ENCODE data around the gene PPM1J. TPM values are rescaled to one million over a fixed set of nuclear protein-coding genes. Genes with fewer than 3 reads are reported as not detected.

Gene PPM1J
- total RNA-seq, 4 donors from 2014 or later: 2.2 to 4.8 (median 2.9) TPM

DNA sequence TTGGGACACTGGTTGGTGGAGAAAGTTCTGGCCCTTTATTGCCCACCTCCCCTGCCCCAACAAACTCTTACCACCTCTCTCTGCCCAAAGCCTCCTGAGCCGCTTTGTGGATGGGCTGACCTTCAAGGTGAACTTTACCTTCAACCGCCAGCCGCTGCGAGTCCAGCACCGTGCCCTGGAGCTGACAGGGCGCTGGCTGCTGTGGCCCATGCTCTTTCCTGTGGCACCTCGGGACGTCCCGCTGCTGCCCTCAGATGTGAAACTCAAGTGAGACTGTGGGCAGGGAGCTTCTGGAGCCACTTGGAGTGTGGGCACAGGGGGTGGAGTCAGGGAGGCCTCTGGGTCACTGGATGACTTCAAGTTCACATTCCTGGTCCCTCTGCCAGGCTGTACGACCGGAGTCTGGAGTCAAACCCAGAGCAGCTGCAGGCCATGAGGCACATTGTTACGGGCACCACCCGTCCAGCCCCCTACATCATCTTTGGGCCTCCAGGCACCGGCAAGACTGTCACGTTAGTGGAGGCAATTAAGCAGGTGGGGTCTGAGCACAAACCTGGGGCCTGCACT lies 20.7 kb downstream of the PPM1J start:
- intact Hi-C loops (cut with DNase I): no loop called here
- WGBS, 2 donors: 94 to 100% methylated on average over 3 to 10 of the region's 15 CpGs
- H3K36me3 ChIP-seq: peaks cover 34 to 98% (median 45%) of the 10 kb centered on the region in 3 donors
- no peaks in the 10 kb centered on the region for H3K27me3 ChIP-seq
- TF ChIP-seq, protein P1, sequence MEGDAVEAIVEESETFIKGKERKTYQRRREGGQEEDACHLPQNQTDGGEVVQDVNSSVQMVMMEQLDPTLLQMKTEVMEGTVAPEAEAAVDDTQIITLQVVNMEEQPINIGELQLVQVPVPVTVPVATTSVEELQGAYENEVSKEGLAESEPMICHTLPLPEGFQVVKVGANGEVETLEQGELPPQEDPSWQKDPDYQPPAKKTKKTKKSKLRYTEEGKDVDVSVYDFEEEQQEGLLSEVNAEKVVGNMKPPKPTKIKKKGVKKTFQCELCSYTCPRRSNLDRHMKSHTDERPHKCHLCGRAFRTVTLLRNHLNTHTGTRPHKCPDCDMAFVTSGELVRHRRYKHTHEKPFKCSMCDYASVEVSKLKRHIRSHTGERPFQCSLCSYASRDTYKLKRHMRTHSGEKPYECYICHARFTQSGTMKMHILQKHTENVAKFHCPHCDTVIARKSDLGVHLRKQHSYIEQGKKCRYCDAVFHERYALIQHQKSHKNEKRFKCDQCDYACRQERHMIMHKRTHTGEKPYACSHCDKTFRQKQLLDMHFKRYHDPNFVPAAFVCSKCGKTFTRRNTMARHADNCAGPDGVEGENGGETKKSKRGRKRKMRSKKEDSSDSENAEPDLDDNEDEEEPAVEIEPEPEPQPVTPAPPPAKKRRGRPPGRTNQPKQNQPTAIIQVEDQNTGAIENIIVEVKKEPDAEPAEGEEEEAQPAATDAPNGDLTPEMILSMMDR (IDR thresholded peaks at IDR 0.05): no peak
- TF ChIP-seq POLR2A (IDR thresholded peaks at IDR 0.05): no peak
- H3K9me3 ChIP-seq: no peaks in the 10 kb centered on the region
- H3K27ac ChIP-seq: no peak overlapping the region
- no peak overlapping the region for H3K4me3 ChIP-seq
- peaks cover 0 to 14% (median 2%) of the 10 kb centered on the region in 3 donors for H3K4me1 ChIP-seq
- no peak for DNase-seq

DNA sequence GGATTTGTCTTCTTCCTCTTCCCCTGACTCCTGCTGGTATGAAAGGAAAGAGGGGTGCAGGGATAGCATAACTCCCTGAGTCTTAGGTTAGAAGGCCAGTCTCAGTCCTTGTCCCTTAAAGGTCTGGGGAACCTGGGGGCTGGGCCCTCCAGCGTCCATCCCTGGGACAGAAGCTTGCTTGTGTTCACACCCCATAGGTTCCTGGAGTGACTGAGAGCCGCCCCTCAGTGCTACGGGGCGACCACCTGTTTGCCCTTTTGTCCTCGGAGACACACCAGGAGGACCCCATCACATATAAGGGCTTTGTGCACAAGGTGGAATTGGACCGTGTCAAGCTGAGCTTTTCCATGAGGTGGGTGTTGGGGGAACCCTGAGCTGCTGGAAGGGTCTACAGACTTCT lies 21.3 kb downstream of the PPM1J start:
- Histone ChIP-seq H3K27me3 (no peaks in the 10 kb centered on the region), H3K27ac (no peak overlapping the region), H3K4me3 (no peak overlapping the region), H3K9me3 (no peaks in the 10 kb centered on the region), H3K36me3 (peaks cover 34 to 99% (median 45%) of the 10 kb centered on the region in 3 donors), H3K4me1 (peaks cover 0 to 11% (median 0%) of the 10 kb centered on the region in 3 donors)
- DNase-seq: no peak
- 92% methylated on average over 2 of the region's 6 CpGs; no CpG with 5 or more reads in 1 of the 2 donors for WGBS, 2 donors
- intact Hi-C loops (cut with DNase I): no loop called here
- TF ChIP-seq, protein P1 (IDR thresholded peaks at IDR 0.05): no peak
- TF ChIP-seq POLR2A (IDR thresholded peaks at IDR 0.05): no peak

DNA sequence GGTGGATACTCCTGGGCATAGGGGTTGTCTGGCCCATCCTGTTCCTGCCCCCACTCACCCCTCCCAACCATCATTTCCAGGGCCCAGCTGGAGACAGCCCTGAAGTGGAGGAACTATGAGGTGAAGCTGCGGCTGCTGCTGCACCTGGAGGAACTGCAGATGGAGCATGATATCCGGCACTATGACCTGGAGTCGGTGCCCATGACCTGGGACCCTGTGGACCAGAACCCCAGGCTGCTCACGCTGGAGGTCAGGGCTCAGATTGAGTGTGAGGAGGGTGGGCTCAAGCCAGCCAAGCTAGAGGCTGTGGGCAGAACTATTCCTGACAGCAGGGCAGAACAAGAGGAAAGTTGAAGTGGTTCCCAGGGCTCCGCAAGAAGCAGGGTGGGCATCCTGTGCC lies 22.5 kb downstream of the PPM1J start:
- TF ChIP-seq, protein P1 (IDR thresholded peaks at IDR 0.05): no peak
- no peak for TF ChIP-seq POLR2A (IDR thresholded peaks at IDR 0.05)

DNA sequence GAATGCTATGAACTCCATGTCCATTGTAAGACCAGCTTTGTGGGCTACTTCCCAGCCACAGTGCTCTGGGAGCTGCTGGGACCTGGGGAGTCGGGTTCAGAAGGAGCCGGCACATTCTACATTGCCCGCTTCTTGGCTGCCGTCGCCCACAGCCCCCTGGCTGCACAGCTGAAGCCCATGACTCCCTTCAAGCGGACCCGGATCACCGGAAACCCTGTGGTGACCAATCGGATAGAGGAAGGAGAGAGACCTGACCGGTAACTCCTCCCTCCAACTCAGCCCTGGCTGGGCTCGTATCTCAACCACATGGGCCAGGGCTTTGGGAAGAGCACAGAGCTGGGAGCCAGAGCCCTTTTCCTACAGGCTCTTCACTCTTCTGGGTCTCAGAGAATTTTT lies 25.3 kb downstream of the PPM1J start:
- Histone ChIP-seq H3K4me3 (no peak overlapping the region), H3K4me1 (peaks cover 11 to 34% (median 13%) of the 10 kb centered on the region in 3 donors), H3K27ac (no peak overlapping the region), H3K27me3 (no peaks in the 10 kb centered on the region), H3K9me3 (no peaks in the 10 kb centered on the region), H3K36me3 (peaks cover 19 to 59% (median 31%) of the 10 kb centered on the region in 3 donors)
- 79 to 90% methylated on average over 2 to 4 of the region's 11 CpGs for WGBS, 2 donors
- intact Hi-C loops (cut with DNase I): no loop called here
- TF ChIP-seq, protein P1 (IDR thresholded peaks at IDR 0.05): no peak
- no peak for TF ChIP-seq POLR2A (IDR thresholded peaks at IDR 0.05)
- no peak for DNase-seq

More for the DNA sequence above, 22.5 kb downstream of the PPM1J start:
- 100% methylated on average over 1 of the region's 5 CpGs for WGBS, 2 donors
- Histone ChIP-seq H3K9me3 (no peaks in the 10 kb centered on the region), H3K27ac (no peak overlapping the region), H3K36me3 (peaks cover 28 to 88% (median 39%) of the 10 kb centered on the region in 3 donors), H3K4me1 (peaks cover 4 to 15% (median 9%) of the 10 kb centered on the region in 3 donors), H3K4me3 (no peak overlapping the region), H3K27me3 (no peaks in the 10 kb centered on the region)
- intact Hi-C loops (cut with DNase I): no loop called here
- no peak for DNase-seq

DNA sequence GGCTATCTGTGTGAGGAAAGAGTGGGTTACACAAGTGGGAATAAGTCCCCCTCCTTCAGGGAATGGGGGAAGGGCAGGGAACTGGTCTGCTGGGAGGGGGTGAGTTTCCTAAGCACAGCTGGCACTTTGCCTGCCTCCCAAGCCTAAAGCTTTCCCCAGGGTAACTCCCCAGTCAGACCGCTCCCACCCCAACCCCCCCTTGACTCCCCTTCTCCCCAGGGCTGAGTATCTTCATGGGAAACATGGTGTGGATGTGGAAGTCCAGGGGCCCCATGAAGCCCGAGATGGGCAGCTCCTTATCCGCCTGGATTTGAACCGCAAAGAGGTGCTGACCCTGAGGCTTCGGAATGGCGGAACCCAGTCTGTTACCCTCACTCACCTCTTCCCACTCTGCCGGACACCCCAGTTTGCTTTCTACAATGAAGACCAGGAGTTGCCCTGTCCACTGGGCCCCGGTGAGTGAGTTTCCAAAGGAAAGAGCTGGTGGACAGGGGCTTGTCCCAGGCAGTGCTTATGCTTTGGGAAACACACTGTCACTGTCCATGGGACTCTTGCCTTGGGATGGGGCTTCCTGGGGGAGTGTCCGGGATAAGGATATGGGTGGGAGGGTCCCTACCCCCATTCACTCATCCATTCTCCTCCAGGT lies 25.8 kb downstream of the PPM1J start:
- Histone ChIP-seq H3K9me3 (no peaks in the 10 kb centered on the region), H3K4me3 (no peak overlapping the region), H3K36me3 (peaks cover 15 to 54% (median 26%) of the 10 kb centered on the region in 3 donors), H3K27ac (peak overlapping the region in 3 of 4 donors; percentile 43 to 84 (median 77)), H3K4me1 (peaks cover 11 to 34% (median 13%) of the 10 kb centered on the region in 3 donors), H3K27me3 (no peaks in the 10 kb centered on the region)
- no peak for DNase-seq
- 97% methylated on average over 4 of the region's 9 CpGs; no CpG with 5 or more reads in 1 of the 2 donors for WGBS, 2 donors
- TF ChIP-seq POLR2A (IDR thresholded peaks at IDR 0.05): no peak
- TF ChIP-seq, protein P1 (IDR thresholded peaks at IDR 0.05): no peak
- intact Hi-C loops (cut with DNase I): no loop called here

All from esophagus squamous epithelium (tissue), 5 donors.